Adrenal gland (tissue), 12 donors: ENCODE results near the gene ASAH2. TPM values are rescaled to one million over a fixed set of nuclear protein-coding genes. Genes with fewer than 3 reads are reported as not detected.

Experiments
- DNase-seq, 7 donors: peaks; one replicate each; pipeline ENCODE4 v3.0.0-alpha.2; 2019 to 2020
- H3K27ac ChIP-seq, 5 donors: fragments of 200-600 bp; sonication (generic) in 4 of 5; 1 replicate in 3 of 5; 2 replicates in 2 of 5; pipeline versions ENCODE4 v1.5.1 to v1.8.0; 2016 to 2020; ENCODE audit warnings: mild to moderate bottlenecking in 1 of 5
- H3K27me3 ChIP-seq: fragments of 200-600 bp; 2 replicates; pipeline ENCODE4 v1.8.0; 2021
- H3K36me3 ChIP-seq, 2 donors: fragments of 200-600 bp; replicated peaks in 1 of 2; 1 replicate in 1 of 2; 2 replicates in 1 of 2; pipeline versions ENCODE4 v1.5.1 to v1.8.0; 2018 to 2022
- H3K4me1 ChIP-seq, 2 donors: fragments of 200-600 bp; replicated peaks in 1 of 2; 1 replicate in 1 of 2; 2 replicates in 1 of 2; pipeline versions ENCODE4 v1.5.1 to v1.8.0; 2018 to 2021
- H3K4me3 ChIP-seq, 4 donors: fragments of 200-600 bp; sonication (generic) in 3 of 4; one replicate each; pipeline ENCODE4 v1.5.1; 2016 to 2018
- H3K9me3 ChIP-seq, 3 donors: fragments of 200-600 bp; sonication (generic) in 1 of 3; replicated peaks in 1 of 3; 1 replicate in 2 of 3; 2 replicates in 1 of 3; pipeline versions ENCODE4 v1.5.1 to v1.8.0; 2016 to 2021
- CTCF ChIP-seq, 6 experiments: fragments of 450-650 bp in 4 of 6; fragments of 200-600 bp in 2 of 6; sonication (generic) in 1 of 6; IDR thresholded peaks; 1 replicate in 5 of 6; 2 replicates in 1 of 6; pipeline versions ENCODE4 v1.5.1 to v1.8.0; 2016 to 2021; ENCODE audit warnings: antibody characterized with exemption in 6 of 6, mild to moderate bottlenecking in 2 of 6, moderate library complexity in 1 of 6
- POLR2A ChIP-seq, 2 donors: fragments of 450-650 bp; IDR thresholded peaks; one replicate each; pipeline ENCODE4 v1.6.1; 2017; ENCODE audit warnings: antibody characterized with exemption in 2 of 2, mild to moderate bottlenecking in 2 of 2, moderate library complexity in 1 of 2
- WGBS, 4 donors: extraction: QIAGEN DNeasy Blood & Tissue Kit in 2 of 4; methylation state at CpG; one replicate each; pipeline versions ENCODE4 v1.1.5 to v1.1.7; 2013 to 2017; 5-methylcytosine and 5-hydroxymethylcytosine counted together
- intact Hi-C, 2 donors: fragments of 100-400 bp; cut with DNase I; formaldehyde crosslinking; loops; one replicate each; pipeline versions ENCODE4 v1.14.1 to v1.15.0; 2022 to 2023
- polyA plus RNA-seq, 3 donors: library from polyadenylated mRNA; stranded (reverse); fragments of 200-250 nt in 2 of 3; fragments of 350-450 nt in 1 of 3; fragmentation: Illumina TruSeq in 1 of 3; extraction: RNeasy Lipid Tissue Mini Kit (QIAGEN cat#74804) in 1 of 3; gene quantifications; one replicate each; pipeline ENCODE4 v1.2.3, GENCODE V29; 2013 to 2014
- total RNA-seq, 9 donors: library from RNA; depleted of rRNA in 4 of 9; stranded (reverse); fragments of >200 nt in 4 of 9; fragments of 120-200 nt in 1 of 9; fragmentation: NEBNext Ultra II Directional in 1 of 9; extraction: Animal tissue kit (Norgen Biotek cat#: 25700) in 1 of 9; gene quantifications; one replicate each; pipeline versions ENCODE4 v1.1.0 to v1.2.4, GENCODE V29; 2013 to 2023
- donor health status: healthy with polysubstance abuse.
- donor health status: Bipolar disorder and iron deficiency.
- donor health status: DM: yes; HTN: yes; CAD: no.
- donor health status: DM: no; HTN: no; CAD: no.
- donor health status: DM: no; HTN: no; CAD: no.
- donor health status: DM: yes; HTN: yes; CAD: no.

The ASAH2 gene
- total and polyA plus RNA-seq, 12 donors, result 0.13 to 8.7 (median 1.4) TPM

GRCh38 chr10:50232261-50232639 lies 19.1 kb downstream of the ASAH2 start:
- Histone ChIP-seq H3K27me3 (peaks cover 9% of the 10 kb centered on the region), H3K9me3 (no peaks in the 10 kb centered on the region), H3K27ac (no peak overlapping the region), H3K36me3 (no peaks in the 10 kb centered on the region), H3K4me3 (no peak overlapping the region), H3K4me1 (no peaks in the 10 kb centered on the region)
- TF ChIP-seq POLR2A (IDR thresholded peaks at IDR 0.05) (no peak), CTCF (IDR thresholded peaks at IDR 0.05) (no peak)
- intact Hi-C loops, result no loop called here
- DNase-seq, result no peak

- no peaks in the 10 kb centered on the region for H3K36me3 ChIP-seq
- no peak for DNase-seq
- H3K4me1 ChIP-seq, result no peaks in the 10 kb centered on the region
- no peaks in the 10 kb centered on the region for H3K9me3 ChIP-seq
- H3K27ac ChIP-seq, result no peak overlapping the region
- TF ChIP-seq POLR2A (IDR thresholded peaks at IDR 0.05), result no peak
- no peak for TF ChIP-seq CTCF (IDR thresholded peaks at IDR 0.05)
- intact Hi-C loops, result no loop called here
- H3K4me3 ChIP-seq, result no peak overlapping the region
- H3K27me3 ChIP-seq, result peaks cover 5% of the 10 kb centered on the region
Observed at GRCh38 chr10:50231515-50232260, 19.6 kb downstream of the ASAH2 start.

- no peak overlapping the region for H3K4me3 ChIP-seq
- no peak overlapping the region for H3K27ac ChIP-seq
- no peak for TF ChIP-seq CTCF (IDR thresholded peaks at IDR 0.05)
- no peak for TF ChIP-seq POLR2A (IDR thresholded peaks at IDR 0.05)
- DNase-seq, result no peak
- H3K27me3 ChIP-seq, result peaks cover 9% of the 10 kb centered on the region
- H3K36me3 ChIP-seq, result no peaks in the 10 kb centered on the region
- WGBS, 4 donors, result 88 to 93% (median 90%) methylated on average over 1 of the region's 1 CpG
- H3K4me1 ChIP-seq, result no peaks in the 10 kb centered on the region
- intact Hi-C loops, result loop anchor here in 1 of 2 donors (10.0 kb wide), 1 partner anchor 635 kb away; no protein-coding TSS in a partner anchor
- no peaks in the 10 kb centered on the region for H3K9me3 ChIP-seq
Observed at GRCh38 chr10:50229460-50229859, 21.9 kb downstream of the ASAH2 start.

GRCh38 chr10:50228672-50229071 lies 22.6 kb downstream of the ASAH2 start:
- 62 to 89% (median 79%) methylated on average over 4 of the region's 4 CpGs for WGBS, 4 donors
- H3K4me3 ChIP-seq, result no peak overlapping the region
- no peaks in the 10 kb centered on the region for H3K4me1 ChIP-seq
- no peak for TF ChIP-seq POLR2A (IDR thresholded peaks at IDR 0.05)
- no peak for TF ChIP-seq CTCF (IDR thresholded peaks at IDR 0.05)
- intact Hi-C loops, result loop anchor here in 1 of 2 donors (10.0 kb wide), 1 partner anchor 634 kb away; no protein-coding TSS in a partner anchor
- H3K36me3 ChIP-seq, result no peaks in the 10 kb centered on the region
- H3K9me3 ChIP-seq, result no peaks in the 10 kb centered on the region
- no peak for DNase-seq
- peaks cover 9% of the 10 kb centered on the region for H3K27me3 ChIP-seq
- H3K27ac ChIP-seq, result no peak overlapping the region
